Neural cell (in vitro differentiated cells): ENCODE results near the gene MAGT1. TPM values are rescaled to one million over a fixed set of nuclear protein-coding genes. Genes with fewer than 3 reads are reported as not detected.
A peak's percentile ranks its signal among the peaks of the same experiment; 100 is the strongest.

Experiments used
- H2AFZ ChIP-seq: fragments of 200-600, 300-800 bp; sonication (generic), shearing (Covaris generic); 2 replicates; pipeline ENCODE4 v1.6.0; 2014; ENCODE audit warnings: low read depth, mild to moderate bottlenecking, antibody characterized with exemption, low read length, moderate library complexity
- H3F3A ChIP-seq: fragments of 200-600 bp; shearing (Covaris generic); 2 replicates; pipeline ENCODE4 v1.6.1; 2016; ENCODE audit warnings: mild to moderate bottlenecking, moderate library complexity, mixed read lengths, antibody characterized with exemption, low read length; ENCODE audit not compliant: insufficient read depth, poor library complexity, severe bottlenecking
- H3K27ac ChIP-seq: fragments of 200-600, 300-800 bp; sonication (generic), shearing (Covaris generic); 2 replicates; pipeline ENCODE4 v1.5.1; 2014; ENCODE audit warnings: mild to moderate bottlenecking, low read length, moderate library complexity
- H3K27me3 ChIP-seq: fragments of 300-800, 200-600 bp; sonication (generic), shearing (Covaris generic); 2 replicates; pipeline ENCODE4 v1.6.0; 2014; ENCODE audit warnings: mild to moderate bottlenecking, low read depth, low read length, moderate library complexity; ENCODE audit not compliant: insufficient read depth
- H3K36me3 ChIP-seq: fragments of 300-800, 200-600 bp; sonication (generic), shearing (Covaris generic); 2 replicates; pipeline ENCODE4 v1.5.1; 2014; ENCODE audit warnings: mild to moderate bottlenecking, antibody characterized with exemption, low read length, moderate library complexity; ENCODE audit not compliant: insufficient read depth
- H3K4me2 ChIP-seq: fragments of 300-800, 200-600 bp; sonication (generic), shearing (Covaris generic); 2 replicates; pipeline ENCODE4 v1.6.0; 2014; ENCODE audit warnings: mild to moderate bottlenecking, low read length
- H3K4me3 ChIP-seq: fragments of 300-800, 200-600 bp; sonication (generic), shearing (Covaris generic); 2 replicates; pipeline ENCODE4 v1.5.1; 2014; ENCODE audit warnings: mild to moderate bottlenecking, low read length, moderate library complexity
- H3K79me2 ChIP-seq: fragments of 200-600 bp; shearing (Covaris generic); replicated peaks from 2 replicates; pipeline ENCODE4 v1.6.0; 2014; ENCODE audit warnings: mild to moderate bottlenecking, low read length, moderate library complexity; ENCODE audit not compliant: insufficient read depth
- H3K9ac ChIP-seq: fragments of 300-800, 200-600 bp; sonication (generic), shearing (Covaris generic); 2 replicates; pipeline ENCODE4 v1.6.1; 2016; ENCODE audit warnings: mild to moderate bottlenecking, low read length, mixed read lengths
- H3K9me2 ChIP-seq: fragments of 200-600 bp; shearing (Covaris generic); 2 replicates; pipeline ENCODE4 v1.6.1; 2016; ENCODE audit warnings: mild to moderate bottlenecking, low read length, mixed read lengths; ENCODE audit not compliant: insufficient read depth
- H3K9me3 ChIP-seq: fragments of 200-600, 300-800 bp; sonication (generic), shearing (Covaris generic); 2 replicates; pipeline ENCODE4 v1.6.1; 2016; ENCODE audit warnings: mild to moderate bottlenecking, mixed run types, low read length, moderate library complexity, mixed read lengths
- H4K20me1 ChIP-seq: fragments of 200-600 bp; shearing (Covaris generic); 2 replicates; pipeline ENCODE4 v1.6.1; 2016; ENCODE audit warnings: mild to moderate bottlenecking, mixed run types; ENCODE audit not compliant: insufficient read depth
- CTCF ChIP-seq: fragments of 450-650 bp; IDR thresholded peaks from 2 replicates; pipeline ENCODE4 v1.5.1; 2014; ENCODE audit warnings: antibody characterized with exemption, mild to moderate bottlenecking, moderate library complexity; ENCODE audit not compliant: poor library complexity, severe bottlenecking
- EP300 ChIP-seq: fragments of 450-650 bp; conservative IDR thresholded peaks from 2 replicates; pipeline ENCODE4 v1.6.1; 2014; ENCODE audit warnings: antibody characterized with exemption, mild to moderate bottlenecking, moderate library complexity; ENCODE audit not compliant: poor library complexity, severe bottlenecking
- EZH2 ChIP-seq: fragments of 200-600, 300-800 bp; shearing (Covaris generic), sonication (generic); IDR thresholded peaks from 2 replicates; pipeline ENCODE4 v1.6.1; 2014; ENCODE audit warnings: antibody characterized with exemption, low read length, borderline replicate concordance, mild to moderate bottlenecking; ENCODE audit not compliant: insufficient read depth, poor library complexity, severe bottlenecking
- MXI1 ChIP-seq: fragments of 450-650 bp; conservative IDR thresholded peaks from 2 replicates; pipeline ENCODE4 v1.6.1; 2014; ENCODE audit warnings: antibody characterized with exemption, mild to moderate bottlenecking; ENCODE audit not compliant: poor library complexity, severe bottlenecking
- POLR2AphosphoS5 ChIP-seq: IDR thresholded peaks from 2 replicates; pipeline ENCODE4 v1.6.1; 2012
- RAD21 ChIP-seq: fragments of 450-650 bp; conservative IDR thresholded peaks from 2 replicates; pipeline ENCODE4 v1.6.1; 2014; ENCODE audit warnings: antibody characterized with exemption, mild to moderate bottlenecking, moderate library complexity
- REST ChIP-seq: IDR thresholded peaks from 2 replicates; pipeline ENCODE4 v1.6.1; 2012; ENCODE audit warnings: borderline replicate concordance
- SMC3 ChIP-seq: fragments of 450-650 bp; conservative IDR thresholded peaks from 2 replicates; pipeline ENCODE4 v1.6.1; 2014; ENCODE audit warnings: antibody characterized with exemption, mild to moderate bottlenecking, moderate library complexity; ENCODE audit not compliant: poor library complexity
- TAF1 ChIP-seq: IDR thresholded peaks from 2 replicates; pipeline ENCODE4 v1.6.1; 2012; ENCODE audit warnings: low read depth
- polyA plus RNA-seq: library from polyadenylated mRNA; depleted of rRNA; stranded (reverse); fragments of >200 nt; gene quantifications from 2 replicates; pipeline ENCODE4 v1.2.3, GENCODE V29; 2014

The MAGT1 gene
- polyA plus RNA-seq, 1 donor from 2014 or later = 3.6 TPM

- H3F3A ChIP-seq = no peaks in the 10 kb centered on the region
- H3K4me3 ChIP-seq = no peak overlapping the region
- H3K4me2 ChIP-seq = no peak overlapping the region
- H3K9me2 ChIP-seq = no peaks in the 10 kb centered on the region
- peaks cover 22% of the 10 kb centered on the region for H3K79me2 ChIP-seq
- H3K36me3 ChIP-seq = no peaks in the 10 kb centered on the region
- H4K20me1 ChIP-seq = no peaks in the 10 kb centered on the region
- no peak overlapping the region for H3K9ac ChIP-seq
- no peak overlapping the region for H2AFZ ChIP-seq
- H3K27ac ChIP-seq = no peak overlapping the region
- TF ChIP-seq MXI1 = no peak
- TF ChIP-seq TAF1 = no peak
- TF ChIP-seq RAD21 = no peak
- TF ChIP-seq CTCF = no peak
- no peak for TF ChIP-seq EP300
- TF ChIP-seq EZH2 = no peak
- no peak for TF ChIP-seq REST
- no peak for TF ChIP-seq POLR2AphosphoS5
- TF ChIP-seq SMC3 = no peak
- H3K27me3 ChIP-seq = no peaks in the 10 kb centered on the region
- H3K9me3 ChIP-seq = no peaks in the 10 kb centered on the region
Observed at GRCh38 chrX:77788050-77788449, 107.2 kb downstream of the MAGT1 start.

- Histone ChIP-seq H3K27me3 (no peaks in the 10 kb centered on the region), H3K9me2 (no peaks in the 10 kb centered on the region), H3K36me3 (no peaks in the 10 kb centered on the region), H3F3A (no peaks in the 10 kb centered on the region), H3K9me3 (no peaks in the 10 kb centered on the region), H3K79me2 (peaks cover 39% of the 10 kb centered on the region), H3K9ac (peak overlapping the region; percentile 98), H3K4me2 (no peak overlapping the region), H2AFZ (no peak overlapping the region), H3K4me3 (peak overlapping the region; percentile 79), H4K20me1 (no peaks in the 10 kb centered on the region), H3K27ac (peak overlapping the region; percentile 98)
- TF ChIP-seq CTCF = no peak
Observed at GRCh38 chrX:77786365-77786680, 108.9 kb downstream of the MAGT1 start.
